Measurements from ENCODE around the gene SPINK8.
A peak's percentile ranks its signal among the peaks of the same experiment; 100 is the strongest.
"Not testable (repeated sequence)": the region's sequence is repeated elsewhere in the genome, so short reads cannot be mapped to it uniquely, and the experiment has no call there.

Gene SPINK8

DNA sequence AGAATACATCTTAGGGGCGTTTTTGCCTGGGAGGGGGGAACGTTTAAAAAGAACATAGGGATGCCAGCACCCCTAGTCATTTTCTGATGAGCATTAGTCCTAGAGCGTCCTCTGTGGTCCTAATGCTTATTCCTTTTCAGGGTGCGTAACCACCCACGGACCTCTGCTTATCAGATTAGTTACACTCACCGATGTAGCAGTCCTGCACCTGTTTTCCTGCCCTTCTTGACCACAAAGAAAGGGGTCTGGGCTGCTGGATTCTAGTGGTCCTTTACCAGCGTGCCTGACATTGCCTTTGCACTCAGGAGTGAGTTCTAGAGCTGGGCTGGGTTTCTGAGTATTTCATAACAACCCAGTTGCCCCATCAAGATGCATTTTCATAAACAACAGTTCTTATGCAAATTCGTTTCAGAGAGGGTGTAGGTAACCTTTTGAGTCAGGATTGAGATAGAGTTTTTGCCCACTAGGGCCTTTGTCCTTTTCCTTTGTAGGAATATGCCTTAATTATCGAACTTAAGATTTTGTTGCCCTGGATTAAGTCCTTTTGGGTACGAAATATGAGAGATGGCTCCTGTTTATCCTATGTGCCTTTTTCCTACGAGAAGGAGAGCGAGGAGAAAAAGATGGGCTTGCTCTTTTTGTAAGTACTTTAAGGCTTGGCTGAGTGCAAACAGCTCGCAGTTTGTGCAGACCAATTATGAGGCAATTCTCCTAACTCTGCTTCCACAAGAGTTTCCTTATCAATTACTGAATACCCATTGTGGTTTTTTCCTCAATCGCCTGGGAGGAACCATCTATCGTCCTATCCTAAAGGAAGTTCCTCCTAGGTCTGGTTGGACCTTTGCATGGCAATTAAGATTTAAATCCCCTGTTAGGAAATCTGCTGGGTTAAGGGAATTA lies at the start of gene SPINK8:
Gene SPINK8 (minus strand): TSS at position 316 of the 900 bp plus-strand sequence. CDS start 5,320 bp downstream, outside the sequence.
- intact Hi-C loops (cut with DNase I); DNase-seq: not testable (repeated sequence)

- intact Hi-C loops (cut with DNase I), result no loop called here
- DNase-seq, result no peak
Observed at GRCh38 chr3:48372862-48373435, 39.5 kb upstream of the SPINK8 start.

DNA sequence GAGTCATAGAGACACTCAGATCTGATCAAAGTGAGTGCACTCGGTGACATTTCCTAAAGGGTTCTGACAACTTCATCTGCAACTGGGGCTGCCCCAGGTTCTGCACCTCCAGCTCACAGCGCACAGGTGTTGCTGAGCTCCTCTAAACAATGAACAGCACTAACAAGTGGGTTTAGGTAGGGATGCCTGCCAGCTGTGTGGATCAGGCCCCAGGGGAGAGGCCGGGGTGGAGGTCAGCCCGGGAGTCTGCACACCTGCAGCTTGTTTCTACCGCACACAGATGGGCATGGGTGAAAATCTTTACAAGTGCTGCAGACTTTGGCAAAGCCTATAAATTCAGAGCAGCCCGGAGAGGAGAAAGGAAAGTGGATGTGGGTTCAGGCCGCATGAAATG lies 38.9 kb upstream of the SPINK8 start:
- intact Hi-C loops (cut with DNase I), result no loop called here
- no peak for DNase-seq

- DNase-seq, result no peak
- intact Hi-C loops (cut with DNase I), result no loop called here
Observed at GRCh38 chr3:48371651-48372376, 38.4 kb upstream of the SPINK8 start, which contains the start of gene FBXW12. TSS of gene FBXW12 (plus strand) at chr3:48372219. CDS start at chr3:48372768, 549 bp downstream.

DNA sequence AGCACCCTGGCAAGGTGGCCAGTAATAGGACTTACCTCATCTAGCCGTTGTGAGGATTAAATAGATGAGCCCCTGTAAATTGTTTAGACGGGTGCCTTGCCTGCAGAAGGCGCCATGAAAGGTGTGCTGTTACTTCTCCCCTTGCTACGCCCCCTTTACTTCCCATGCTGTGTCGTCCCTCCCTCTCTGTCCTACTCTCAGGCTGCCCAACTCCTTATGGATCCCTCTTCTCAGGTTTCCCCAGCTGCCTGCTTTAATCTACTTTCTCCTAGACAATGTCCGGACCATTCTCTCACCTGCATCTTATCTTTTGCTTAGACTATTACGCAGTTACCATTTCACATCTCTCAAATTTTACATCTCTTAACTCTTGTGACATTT lies 36.9 kb upstream of the SPINK8 start:
- DNase-seq, result no peak
- intact Hi-C loops (cut with DNase I), result no loop called here

DNA sequence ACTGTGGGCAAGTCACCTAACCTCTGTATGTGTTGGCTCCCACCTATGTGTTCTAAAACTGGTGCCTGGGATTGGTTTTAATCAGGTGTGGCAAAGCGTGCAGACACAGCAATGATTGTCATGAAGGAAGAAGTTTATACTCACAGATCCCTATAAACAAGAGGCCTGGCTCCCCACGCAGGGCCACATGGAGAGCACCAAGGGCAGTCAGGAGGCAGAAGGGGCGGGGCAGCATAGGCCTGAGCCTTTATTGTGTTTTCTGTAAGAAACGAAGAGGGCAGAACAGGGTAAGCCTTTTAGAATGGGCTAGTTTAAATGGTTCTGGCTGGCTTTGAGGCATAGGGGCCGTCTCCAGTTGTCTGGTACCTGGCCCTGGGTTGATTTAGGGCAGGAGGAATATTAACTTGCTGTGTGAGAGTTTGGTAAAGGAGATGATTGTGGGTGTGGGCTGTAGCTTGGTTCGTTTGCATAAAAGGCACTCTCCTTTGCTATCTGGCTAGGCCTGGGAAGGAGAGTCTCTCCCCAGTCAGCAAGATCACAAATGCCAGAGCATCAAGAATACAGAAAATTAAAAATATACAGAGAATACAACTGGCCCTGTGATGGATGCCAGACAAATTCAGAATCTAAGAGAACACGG lies 36.4 kb upstream of the SPINK8 start:
- intact Hi-C loops (cut with DNase I), result no loop called here

DNA sequence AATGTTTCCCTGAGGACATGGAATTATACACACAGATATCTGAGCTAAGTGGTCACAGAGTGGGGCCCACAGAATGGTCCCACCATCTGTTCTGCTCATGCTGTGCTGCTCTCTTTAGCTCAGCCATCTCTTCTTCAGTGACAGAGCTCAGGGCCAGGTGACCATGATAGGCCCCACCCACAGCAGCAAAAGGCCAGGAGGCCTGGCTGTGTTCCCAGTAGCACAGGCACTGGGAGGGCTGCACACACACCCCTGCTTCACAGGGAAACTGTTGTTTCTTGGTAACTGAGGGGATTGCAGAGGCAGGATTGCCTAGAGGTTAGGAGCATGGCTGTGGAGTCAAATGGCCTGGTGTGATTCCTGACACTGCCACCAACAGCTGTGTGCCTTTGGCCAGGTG lies 33.7 kb upstream of the SPINK8 start:
- intact Hi-C loops (cut with DNase I), result no loop called here
- DNase-seq, result peak in 1 of 42 donors; percentile 3

More for the DNA sequence above, 36.4 kb upstream of the SPINK8 start:
- DNase-seq, result no peak

DNA sequence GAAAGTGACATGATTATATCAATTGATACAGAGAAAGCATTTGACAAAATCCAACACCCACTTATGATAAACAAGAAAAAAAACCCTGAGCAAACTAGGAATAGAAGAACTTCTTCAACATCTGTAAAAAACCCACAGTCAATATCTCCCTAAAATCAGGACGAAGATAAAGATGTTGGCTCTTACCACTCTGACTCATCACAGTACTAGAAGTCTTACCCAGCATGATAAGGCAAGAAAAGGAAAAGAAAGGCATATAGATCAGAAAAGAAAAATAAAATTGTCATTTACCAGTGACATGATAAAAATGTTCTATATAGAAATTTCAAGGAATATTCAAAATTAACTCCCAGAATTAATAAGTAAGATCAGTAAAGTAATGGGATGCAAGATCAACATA lies 31.4 kb upstream of the SPINK8 start:
- intact Hi-C loops (cut with DNase I), result no loop called here

DNA sequence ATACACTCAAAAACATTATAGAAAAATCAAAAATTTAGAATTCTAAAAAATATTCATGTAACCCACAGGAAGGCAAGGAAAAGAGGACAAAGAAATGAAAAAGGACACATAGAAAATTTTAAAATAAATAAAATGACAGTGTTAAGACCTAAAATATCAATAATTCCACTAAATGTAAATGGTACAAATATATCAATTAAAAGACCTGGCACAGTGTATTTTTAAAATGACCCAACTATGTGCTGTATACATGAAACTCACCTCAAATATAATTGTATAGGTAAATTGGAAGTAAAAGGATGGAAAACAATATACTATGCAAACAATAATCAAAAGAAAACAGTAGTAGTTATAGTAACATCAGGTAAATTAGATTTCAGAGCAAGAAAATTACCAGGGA lies 28.5 kb upstream of the SPINK8 start:
- intact Hi-C loops (cut with DNase I), result no loop called here
- DNase-seq, result no peak

More for the DNA sequence above, 31.4 kb upstream of the SPINK8 start:
- DNase-seq, result no peak

DNA sequence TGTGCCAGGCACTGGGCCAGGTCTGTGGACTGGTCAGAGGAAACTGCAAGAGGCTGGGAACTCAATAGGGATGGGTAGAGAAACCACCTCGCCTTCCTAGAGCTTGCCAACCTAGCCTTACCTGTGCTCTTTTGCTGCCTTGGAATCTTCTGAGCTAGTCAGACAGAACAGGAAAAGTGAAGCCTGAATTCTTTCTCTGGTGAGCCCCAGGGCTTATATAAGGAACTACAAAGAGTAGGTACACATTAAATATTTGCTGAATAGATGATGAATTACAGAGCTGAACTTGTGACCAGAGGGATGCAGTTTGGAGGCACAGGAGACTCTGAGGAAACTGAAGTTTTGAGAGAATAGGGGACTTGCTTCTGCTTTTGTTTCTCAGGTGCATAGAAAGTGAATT lies 23.0 kb upstream of the SPINK8 start:
- DNase-seq, result no peak
- intact Hi-C loops (cut with DNase I), result no loop called here

DNA sequence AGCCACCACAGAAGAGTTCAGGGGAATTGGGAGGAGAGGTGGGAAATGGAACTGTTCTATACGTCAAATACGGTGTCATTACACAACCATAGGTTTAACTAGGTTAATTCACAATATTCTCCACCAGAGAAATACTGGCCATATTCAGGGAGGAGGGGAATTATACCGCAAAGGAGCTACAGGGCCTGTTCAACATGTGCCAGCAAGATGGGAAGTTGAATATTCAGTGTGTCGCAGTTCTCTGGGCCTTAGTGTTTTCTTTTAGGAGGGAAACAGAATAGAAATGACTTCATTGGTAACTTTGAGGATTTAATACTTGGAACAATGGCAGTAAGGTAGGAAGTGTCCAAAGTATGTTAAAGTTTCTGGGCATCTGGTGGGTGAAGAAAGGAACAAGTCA lies 20.5 kb upstream of the SPINK8 start:
- no peak for DNase-seq
- intact Hi-C loops (cut with DNase I), result no loop called here

- intact Hi-C loops (cut with DNase I), result no loop called here
- no peak for DNase-seq
Observed at GRCh38 chr3:48352546-48352945, 19.1 kb upstream of the SPINK8 start.

DNA sequence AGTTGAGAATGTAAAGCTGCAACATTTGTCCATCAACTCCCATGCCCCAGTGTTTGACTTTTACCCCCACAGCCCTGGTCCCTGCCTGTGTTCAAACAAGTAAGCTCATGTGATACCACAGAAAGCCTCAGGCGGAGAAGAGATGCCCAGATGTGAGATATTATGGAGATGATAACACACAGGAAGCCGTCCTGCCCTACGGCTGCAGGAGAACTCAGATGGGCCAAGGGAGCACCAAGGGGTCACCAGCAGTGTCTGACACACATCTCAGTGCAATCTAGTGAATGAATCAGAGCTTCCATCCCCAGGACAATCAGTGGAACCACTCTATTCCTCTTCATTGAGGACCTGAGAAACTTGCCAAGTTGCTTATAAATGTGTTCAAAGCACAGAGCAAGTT lies 14.0 kb upstream of the SPINK8 start:
- intact Hi-C loops (cut with DNase I), result no loop called here
- DNase-seq, result no peak

DNA sequence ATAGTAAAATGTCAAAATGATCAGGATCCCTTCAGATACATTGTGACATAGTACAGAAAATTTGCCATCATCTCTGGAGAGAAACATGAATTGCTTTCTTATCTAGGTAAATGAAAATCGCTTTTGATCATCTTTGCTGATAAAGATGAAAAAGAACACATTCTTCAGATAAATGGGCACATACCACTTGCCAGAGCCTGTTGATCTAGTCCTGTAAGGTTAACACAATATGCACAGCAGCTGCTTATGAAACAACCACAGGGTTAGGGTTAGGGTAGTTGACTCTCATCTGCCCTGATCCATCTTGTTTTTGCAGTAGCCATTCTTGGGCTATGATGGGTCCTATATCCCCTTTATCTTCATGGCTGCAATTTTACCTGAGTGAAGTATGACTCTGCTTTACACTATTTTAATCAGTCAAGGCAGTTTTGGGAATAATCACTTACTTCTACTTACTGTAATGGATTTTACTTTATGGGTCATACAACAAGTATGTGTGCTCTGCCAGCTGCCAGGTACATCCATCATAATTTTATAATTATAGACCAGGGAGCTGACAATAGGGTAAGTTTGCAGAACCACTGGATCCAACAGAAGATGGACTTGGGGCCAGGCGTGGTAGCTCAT lies 12.6 kb upstream of the SPINK8 start:
- intact Hi-C loops (cut with DNase I), result no loop called here
- DNase-seq, result no peak

DNA sequence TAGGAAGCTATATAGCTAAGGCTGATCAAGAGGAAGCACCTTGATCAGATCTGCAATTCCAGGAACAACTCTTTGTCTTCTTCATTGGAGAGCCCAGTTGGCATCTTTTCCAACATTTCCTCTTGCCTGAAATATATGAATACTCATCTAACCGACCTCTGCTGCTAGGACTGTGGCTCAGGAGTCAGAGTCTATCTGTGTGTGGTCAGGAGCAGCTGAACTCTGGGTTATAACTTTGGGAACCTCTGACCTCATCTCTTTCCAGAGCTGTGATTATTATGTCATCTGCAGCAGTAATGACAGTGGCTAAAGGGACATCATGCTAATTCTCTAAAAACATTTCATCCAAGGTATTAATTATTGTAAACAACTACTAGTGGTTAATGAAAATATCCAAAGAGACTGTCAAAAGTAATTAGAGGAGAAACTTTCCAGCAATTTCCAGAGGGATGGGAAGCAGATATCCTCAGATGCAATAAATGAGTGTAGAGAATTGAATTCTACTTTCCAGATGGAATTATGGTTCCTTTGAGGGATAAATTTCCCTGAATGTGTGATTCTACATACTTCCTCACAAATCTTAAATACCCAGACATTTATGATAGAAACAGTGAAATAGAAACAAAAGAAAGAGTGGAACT lies 11.5 kb upstream of the SPINK8 start:
- no peak for DNase-seq
- intact Hi-C loops (cut with DNase I), result no loop called here

DNA sequence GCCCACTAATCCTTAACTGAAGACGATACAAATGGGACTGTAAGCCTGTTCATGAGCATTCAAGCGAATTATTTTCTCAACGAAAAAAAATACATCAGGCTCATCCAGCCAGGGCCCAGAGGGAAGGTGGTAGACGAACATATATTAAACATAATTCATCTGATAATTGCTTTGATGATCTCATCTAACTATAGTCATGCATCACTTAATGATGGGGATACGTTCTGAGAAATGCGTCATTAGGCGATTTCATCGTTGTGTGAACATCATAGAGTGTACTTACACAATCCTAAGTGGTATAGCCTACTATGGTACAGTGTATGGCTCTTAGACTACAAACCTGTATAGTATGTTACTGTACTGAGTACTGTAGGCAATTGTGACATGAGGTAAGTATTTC lies 10.0 kb upstream of the SPINK8 start:
- intact Hi-C loops (cut with DNase I), result no loop called here
- no peak for DNase-seq

DNA sequence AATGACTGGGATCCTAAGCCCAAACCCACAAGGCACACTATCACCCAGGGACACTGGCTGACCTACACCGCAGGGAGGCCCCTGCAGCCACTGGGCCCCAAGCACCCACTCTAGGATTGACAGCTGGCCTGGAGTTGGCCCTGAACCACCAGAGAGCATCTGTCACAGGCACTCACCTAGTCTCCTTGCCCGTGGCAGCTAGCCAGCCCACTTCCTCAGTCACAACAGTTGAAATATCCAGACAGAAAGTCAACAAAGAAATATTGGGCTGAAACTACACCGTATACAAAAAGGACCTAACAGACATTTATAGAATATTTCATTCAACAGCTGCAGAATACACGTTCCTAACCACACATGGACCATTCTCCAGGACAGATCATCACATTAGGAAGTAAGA lies 5.2 kb upstream of the SPINK8 start:
- DNase-seq, result no peak
- intact Hi-C loops (cut with DNase I), result no loop called here

DNA sequence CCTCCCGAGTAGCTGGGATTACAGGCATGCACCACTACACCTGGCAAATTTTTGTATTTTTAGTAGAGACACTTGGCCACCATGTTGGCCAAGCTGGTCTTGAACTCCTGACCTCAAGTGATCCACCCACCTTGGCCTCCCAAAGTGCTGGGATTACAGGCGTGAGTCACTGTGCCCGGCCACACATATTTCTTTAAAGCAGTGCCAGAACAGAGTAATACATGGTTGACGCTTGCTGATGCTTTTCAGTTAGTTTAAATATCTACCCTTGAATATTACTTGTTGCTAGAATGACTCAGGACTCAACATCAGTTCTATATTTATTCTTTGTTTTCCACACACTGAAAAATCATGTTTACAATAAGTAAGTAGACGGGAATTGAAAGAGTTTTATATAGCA lies 4.1 kb upstream of the SPINK8 start:
- DNase-seq; intact Hi-C loops (cut with DNase I): not testable (repeated sequence)

DNA sequence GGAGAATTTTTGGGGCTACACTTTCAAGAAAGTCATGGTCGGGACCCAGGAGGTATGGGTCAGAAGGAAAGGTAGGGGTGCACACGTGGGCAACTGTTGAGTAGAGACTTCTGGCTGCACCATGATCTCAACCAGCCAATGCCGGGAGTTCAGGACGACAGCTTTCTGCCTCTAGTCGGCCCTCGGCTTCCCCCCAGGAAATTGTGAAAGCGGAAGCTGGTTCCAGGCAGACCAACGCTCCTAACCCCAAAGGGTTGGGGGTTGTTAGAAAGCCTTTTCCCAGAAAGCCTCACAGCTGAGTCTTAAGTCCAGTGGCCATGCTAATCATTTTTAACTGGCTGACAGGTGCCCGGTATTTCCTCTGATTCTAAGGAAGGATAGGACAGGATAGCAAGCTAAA lies 1.8 kb upstream of the SPINK8 start:
- intact Hi-C loops (cut with DNase I), result not testable (repeated sequence)
- DNase-seq, result peak in 17 of 42 donors; percentile 2 to 46 (median 12)
